Fibroblast of skin of right quadriceps (primary cell): ENCODE results near the gene GCKR.
"Not testable (repeated sequence)": the region's sequence is repeated elsewhere in the genome, so short reads cannot be mapped to it uniquely, and the experiment has no call there.

ENCODE experiments used
- DNase-seq: peaks from one replicate; pipeline ENCODE4 v3.0.0-alpha.2; 2013

Gene GCKR

DNA sequence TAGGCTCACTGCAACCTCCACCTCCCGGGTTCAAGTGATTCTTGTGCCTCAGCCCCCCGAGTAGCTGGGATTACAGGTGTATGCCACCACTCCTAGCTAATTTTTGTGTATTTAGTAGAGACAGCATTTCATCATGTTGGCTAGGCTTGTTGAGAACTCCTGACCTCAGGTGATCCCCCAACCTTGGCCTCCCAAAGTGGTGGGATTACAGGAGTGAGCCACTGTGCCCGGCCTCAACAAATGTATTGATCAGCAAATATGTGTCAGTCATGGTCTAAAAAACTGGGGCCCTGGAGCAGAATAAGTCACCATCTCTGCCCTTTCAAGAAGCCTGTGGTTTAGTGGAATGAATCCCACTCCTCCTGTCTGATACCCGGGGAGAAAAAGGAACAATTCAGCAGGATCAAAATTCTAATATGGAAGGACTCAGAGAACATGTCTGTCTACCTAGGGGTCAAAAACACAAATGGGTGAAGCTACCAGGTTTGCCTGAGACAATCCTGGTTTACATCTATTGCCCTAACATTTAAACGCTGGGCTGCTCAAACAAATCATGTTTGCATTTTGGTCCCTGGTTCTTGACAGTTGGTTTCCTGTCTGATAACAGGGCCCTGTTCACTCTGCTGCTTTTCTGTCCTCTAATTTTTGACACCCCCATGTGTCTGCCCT lies 21.6 kb downstream of the GCKR start:
- no peak for DNase-seq

DNA sequence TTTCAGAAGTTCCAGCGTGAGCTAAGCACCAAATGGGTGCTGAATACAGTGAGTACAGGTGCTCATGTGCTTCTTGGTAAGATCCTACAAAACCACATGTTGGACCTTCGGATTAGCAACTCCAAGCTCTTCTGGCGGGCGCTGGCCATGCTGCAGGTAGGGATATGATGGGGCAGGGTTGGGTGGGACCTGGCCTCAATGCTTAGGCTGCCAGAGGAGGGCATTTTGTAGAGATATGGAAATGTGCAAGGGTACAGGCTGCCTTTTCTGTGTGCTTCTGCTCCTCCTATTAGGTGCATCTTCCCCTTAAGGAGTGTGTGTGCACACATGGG lies 22.1 kb downstream of the GCKR start:
- DNase-seq, result no peak

DNA sequence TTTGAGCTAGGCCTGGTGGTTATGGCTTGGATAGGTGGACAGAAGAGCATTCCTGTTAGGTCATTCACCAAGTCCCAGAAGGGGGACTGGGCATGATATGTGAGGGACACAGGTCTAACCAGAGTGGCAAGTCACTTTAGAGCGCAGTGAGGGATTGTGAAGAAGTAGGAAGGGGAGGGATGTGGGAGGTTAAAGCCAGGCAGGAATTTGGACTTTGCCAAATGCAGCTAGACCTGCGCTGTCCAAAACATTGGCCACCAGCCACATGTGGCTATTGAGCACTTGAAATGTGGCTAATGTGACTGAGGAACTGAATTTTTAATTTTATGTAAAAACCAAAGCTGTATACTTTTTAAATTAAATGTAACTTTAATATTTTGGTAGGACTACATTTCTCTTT lies 23.7 kb downstream of the GCKR start:
- no peak for DNase-seq

DNA sequence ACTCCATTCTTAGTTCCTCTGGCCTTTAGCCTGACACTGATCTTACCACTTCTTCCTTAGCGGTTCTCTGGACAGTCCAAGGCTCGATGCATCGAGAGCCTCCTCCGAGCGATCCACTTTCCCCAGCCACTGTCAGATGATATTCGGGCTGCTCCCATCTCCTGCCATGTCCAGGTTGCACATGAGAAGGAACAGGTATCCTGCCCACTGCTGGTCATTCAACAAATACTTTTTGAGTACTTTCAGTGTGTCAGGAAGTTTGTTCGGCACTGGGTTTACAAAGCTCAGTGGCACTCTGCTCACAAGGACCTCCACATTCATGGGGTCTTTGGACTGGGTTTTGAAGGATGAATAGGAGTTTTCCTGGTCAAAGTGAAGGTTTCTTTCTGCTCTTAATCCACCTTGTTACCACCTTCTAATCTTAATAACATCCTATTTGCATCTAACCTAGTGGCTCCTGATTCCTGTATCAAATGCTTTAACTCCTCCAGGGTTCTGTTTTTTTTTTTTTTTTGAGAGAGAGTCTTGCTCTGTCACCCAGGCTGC lies 25.8 kb downstream of the GCKR start:
- DNase-seq, result no peak

DNA sequence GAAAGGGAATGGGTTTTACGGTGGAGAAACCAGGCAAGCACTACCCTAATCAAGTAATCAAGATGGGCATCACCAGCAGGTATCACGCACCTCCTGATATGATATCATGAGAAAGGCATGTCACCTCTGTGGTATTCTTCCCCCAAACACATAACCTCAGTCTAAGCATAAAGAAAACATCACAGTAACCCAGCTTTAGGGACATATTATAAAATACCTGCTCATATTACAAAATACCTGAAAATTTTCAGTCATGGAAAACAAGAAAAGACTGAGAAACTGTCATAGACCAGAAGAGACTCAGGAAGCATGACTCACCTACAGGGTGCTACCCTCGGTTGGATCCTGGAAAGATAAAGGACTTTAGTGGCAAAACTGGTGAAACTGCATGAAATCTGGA lies 30.5 kb downstream of the GCKR start:
- DNase-seq, result no peak

DNA sequence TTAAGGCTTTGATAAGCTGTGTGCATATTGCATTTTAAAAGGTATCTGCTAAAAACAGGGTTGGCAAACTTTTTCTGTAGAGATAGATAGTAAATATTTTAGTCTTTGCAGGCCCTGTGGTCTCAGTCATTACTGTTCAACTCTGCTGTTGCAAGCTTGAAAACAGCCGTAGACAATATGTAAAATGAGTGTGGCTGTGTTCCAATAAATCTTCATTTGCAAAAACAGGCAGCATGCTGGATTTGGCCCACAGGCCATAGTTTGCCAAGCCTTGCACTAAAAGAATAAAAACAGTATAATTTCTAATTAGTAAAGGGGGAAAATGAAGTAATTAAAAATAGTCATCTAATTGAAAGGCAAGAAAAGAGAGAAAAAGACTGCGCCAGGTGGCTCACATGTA lies 35.3 kb downstream of the GCKR start:
- no peak for DNase-seq

DNA sequence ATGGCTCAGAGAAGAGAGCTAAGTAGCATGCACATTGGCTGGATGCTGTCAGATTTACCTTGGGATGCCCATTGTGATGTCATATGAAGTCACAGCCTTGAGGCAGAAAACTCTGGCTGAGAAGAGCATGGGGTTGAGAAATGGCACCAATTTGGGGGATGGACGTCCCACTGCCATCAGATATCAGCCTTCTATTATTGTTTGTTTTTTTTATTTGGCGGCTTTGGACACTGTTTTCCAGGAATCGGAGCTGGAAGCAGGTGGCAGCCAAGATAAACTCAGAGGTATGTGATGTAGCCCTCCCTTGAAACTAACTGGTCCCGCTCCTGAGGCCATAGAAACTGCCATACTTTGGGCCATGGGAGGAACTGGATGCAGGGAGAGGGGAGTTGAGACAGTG lies 40.6 kb downstream of the GCKR start:
- DNase-seq, result no peak

DNA sequence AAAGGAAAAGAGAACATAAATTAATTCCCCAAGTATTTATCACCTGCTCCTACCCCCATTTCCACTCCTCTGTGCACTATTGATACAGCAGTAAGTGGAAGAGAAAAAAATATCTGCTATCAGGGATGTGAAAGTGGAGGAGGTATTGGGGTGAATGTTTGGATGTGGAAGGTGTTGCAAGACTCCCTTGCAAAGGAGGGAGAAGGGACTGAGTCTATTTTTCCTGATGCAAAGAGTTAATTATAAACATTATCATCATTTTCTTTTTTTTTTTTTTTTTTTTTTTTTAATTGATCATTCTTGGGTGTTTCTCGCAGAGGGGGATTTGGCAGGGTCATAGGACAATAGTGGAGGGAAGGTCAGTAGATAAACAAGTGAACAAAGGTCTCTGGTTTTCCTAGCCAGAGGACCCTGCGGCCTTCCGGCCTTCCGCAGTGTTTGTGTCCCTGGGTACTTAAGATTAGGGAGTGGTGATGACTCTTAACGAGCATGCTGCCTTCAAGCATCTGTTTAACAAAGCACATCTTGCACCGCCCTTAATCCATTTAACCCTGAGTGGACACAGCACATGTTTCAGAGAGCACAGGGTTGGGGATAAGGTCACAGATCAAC lies 42.3 kb downstream of the GCKR start:
- DNase-seq, result not testable (repeated sequence)

DNA sequence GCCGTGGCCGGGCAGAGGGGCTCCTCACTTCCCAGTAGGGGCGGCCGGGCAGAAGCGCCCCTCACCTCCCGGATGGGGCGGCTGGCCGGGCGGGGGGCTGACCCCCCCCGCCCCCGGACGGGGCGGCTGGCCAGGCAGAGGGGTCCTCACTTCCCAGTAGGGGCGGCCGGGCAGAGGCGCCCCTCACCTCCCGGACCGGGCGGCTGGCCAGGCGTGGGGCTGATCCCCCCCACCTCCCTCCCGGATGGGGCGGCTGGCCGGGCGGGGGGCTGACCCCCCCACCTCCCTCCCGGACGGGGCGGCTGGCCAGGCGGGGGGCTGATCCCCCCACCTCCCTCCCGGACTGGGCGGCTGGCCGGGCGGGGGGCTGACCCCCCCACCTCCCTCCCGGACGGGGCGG lies 43.0 kb downstream of the GCKR start:
- DNase-seq, result not testable (repeated sequence)

DNA sequence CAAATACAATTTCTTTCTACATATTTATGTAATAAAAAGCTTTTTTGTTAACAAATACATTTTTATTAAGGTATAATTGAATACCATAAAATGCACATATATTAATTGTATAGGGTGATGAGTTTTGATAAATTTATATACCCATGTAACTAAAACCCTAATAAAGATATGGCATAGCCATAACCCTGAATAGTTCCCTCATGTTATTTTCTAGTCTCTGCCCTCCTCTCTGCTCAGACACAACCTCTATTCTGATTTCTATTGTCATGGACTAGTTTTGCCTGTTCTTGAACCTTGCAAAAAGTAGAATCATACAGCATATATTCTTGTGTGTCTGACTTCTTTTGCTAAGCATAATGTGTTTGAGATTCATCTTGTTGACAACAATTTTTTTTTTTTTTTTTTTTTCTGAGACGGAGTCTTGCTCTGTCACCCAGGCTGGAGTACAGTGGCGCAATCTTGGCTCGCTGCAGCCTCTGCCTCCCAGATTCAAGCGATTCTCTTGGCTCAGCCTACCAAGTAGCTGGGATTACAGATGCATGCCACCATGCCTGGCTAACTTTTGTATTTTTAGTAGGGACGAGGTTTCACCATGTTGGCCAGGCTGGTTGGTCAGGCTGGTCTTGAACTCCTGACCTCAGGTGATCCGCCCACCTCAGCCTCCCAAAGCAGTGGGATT lies 47.6 kb downstream of the GCKR start:
- DNase-seq, result no peak

DNA sequence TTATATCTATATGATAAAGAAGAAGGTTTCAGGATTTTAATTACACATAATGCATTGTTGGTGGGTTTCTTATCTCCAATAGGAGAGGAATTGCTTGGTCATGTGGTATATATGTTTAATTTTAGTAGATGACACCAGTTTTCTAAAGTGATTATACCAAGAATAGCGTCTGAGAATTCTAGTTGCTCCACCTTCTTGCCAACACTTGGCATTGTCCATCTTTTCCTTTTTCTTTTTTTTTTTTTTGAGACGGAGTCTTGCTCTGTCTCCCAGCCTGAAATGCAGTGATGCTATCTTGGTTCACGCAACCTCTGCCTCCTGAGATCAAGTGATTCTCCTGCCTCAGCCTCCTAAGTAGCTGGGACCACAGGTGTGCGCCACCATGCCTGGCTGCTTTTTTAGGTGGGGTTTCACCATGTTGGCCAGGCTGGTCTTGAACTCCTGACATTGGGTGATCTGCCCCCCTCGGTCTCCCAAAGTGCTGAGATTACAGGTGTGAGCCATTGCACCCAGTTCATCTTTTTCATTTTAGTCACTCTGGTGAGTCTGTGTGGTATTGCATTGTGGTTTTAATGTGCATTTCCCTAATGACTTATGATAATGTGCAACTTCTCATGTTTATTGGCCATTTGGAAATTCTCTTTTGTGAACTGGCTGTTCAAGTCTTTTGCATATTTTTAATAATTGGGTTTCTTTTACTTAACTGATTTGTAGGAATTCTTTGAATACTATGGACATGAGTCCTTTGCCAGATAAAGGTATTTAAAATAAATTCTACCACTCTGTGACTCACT lies 48.9 kb downstream of the GCKR start:
- DNase-seq, result peak; percentile 44

DNA sequence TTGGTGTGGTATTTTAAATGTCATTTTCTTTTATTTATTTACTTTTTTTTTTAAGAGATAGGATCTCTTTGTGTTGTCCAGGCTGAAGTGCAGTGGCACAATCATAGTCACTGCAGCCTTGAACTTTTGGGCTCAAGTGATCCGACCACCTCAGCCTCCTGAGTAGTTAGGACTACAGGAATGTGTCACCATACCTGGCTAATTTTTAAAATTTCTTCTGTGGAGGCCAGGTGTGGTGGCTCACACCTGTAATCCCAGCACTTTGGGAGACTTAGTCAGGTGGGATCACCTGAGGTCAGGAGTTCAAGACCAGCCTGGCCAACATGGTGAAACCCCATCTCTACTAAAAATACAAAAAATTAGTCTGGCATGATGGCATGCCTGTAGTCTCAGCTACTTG lies 52.7 kb downstream of the GCKR start:
- no peak for DNase-seq

DNA sequence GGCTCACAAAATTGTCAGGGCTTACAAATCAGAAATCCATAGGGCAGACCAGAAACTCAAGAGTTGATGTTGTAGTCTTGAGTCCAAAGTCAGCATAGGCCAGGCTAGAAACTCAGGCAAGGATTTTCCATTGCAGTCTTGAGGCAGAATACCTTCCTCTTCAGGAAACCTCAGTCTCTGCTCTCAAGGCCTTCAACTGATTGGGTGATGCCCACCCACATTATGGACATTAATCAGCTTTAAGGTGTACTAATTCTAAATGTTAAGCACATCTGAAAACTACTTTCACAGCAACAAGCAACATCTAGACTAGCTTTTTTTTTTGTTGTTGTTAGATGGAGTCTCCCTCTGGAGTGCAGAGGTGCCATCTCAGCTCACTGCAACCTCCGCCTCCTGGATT lies 54.9 kb downstream of the GCKR start:
- DNase-seq, result no peak

DNA sequence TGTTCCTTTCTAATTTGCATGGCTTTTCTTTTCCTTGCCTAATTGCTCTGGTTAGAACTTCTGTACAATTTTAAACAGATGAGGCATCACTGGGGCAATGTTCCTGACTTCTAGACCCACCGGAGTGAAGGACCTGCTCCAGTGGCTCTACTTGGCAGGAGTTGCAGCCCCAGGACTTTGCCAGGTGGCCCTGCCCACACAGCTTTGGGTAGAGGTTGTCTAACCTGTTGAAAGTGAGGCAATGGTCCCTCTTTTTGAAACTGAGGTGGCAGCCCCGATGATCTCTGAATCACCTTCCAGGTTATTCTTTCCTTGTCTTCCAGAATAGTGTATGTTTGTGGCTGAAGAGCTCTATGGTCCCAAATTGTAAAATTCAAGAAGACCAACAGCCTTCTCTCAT lies 56.3 kb downstream of the GCKR start:
- DNase-seq, result no peak

DNA sequence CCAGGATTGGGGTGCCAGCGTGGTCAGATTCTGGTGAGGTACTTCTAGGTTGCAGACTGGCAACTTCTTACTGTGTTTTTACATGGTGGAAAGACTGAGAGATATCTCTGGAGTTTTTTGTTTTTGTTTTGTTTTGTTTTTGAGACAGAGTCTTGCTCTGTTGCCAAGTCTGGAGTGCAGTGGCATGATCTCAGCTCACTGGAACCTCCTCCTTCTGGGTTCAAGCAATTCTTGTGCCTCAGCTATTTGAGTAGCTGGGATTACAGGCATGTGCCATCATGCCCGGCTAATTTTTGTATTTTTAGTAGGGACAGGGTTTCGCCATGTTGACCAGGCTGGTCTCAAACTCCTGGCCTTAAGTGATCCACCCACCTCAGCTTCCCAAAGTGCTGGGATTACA lies 57.8 kb downstream of the GCKR start:
- not testable (repeated sequence) for DNase-seq

DNA sequence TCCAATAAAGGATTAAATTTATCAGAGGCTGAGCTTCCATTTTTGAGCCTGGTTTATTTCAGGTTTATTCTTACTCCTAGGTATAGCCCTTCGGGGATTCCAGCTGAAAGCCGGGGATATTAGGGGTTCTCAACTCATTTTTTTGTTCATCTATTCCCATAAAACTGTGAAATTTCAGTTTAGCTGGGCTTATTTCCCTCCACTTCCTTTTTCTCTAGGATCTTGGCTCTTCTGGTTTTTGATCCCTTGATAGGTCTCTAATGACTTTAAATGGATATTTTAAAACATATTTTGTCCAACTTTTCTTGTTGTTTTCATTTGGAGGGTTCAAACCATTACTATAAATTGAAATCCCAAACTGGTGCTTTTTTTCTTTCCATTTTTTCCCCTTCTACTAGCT lies 62.6 kb downstream of the GCKR start:
- DNase-seq, result no peak

DNA sequence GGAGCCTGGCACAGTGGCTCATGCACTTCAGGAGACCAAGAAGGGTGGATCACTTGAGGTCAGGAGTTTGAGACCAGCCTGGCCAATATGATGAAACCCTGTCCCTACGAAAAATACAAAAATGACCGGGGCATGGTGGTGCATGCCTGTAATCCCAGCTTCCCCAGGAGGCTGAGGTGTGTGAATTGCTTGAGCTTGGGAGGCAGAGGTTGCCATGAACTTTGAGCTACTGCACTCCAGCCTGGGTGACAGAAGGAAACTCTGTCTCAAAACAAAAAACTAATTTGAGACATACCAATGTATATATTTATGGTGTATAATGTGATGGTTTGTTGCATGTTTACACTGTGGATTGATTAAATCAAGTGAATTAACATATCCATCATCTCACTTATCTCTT lies 64.4 kb downstream of the GCKR start:
- no peak for DNase-seq

DNA sequence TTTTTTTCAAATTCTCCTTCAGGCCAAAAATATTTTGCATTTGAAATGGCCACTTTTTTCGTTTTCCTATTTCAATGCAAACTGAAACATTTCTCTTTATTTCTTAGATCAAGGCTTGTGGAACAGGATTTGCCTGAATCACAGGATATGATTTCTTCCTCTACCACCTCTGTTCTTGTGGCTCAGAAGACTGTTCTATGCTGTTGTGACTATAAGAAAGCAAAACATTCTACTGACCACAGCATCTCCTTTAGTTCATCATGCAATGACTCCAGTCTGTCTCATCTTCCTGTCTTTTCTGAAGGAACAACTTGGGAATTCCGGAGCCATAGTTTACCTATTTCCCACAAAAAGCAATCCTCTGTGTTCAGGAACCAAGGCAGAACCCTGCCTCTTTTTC lies 70.0 kb downstream of the GCKR start:
- peak; percentile 72 for DNase-seq

DNA sequence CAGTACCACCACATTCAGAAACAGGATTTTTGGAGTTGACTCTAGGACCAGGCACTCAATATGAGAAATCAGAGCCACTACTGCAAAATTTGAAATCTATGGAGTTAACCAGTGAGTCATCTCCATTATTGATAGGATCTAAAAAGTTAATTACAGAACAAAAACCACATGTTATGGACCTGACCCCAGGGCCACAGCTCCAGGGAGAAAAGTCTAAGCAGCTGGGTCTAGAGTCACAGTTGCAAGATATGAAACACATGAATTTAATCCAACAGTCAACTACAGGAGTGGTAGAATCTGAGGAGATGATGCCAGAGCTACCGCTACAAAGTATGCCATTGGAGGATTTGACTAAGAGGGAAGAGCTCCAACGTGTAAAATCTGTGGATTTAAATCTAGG lies 72.8 kb downstream of the GCKR start:
- peak; percentile 47 for DNase-seq

DNA sequence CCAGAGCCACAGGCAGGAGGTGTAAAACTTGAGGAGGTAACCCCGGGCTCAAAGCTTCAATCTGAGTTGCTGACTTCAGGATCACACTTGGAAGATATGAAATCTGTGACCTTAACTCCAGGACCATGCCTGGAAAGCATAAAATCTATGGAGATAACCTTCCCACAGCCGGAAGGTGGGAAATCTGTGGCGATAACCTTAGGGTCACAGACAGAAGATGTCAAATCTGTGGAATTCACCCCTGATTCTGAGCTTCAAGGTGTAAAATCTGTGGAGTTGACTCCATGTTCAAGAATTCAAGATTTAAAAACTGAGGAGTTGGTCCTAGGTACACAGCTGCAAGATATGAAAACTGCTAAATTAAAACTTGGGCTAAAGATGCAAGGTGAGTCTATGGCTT lies 74.6 kb downstream of the GCKR start:
- DNase-seq, result no peak

DNA sequence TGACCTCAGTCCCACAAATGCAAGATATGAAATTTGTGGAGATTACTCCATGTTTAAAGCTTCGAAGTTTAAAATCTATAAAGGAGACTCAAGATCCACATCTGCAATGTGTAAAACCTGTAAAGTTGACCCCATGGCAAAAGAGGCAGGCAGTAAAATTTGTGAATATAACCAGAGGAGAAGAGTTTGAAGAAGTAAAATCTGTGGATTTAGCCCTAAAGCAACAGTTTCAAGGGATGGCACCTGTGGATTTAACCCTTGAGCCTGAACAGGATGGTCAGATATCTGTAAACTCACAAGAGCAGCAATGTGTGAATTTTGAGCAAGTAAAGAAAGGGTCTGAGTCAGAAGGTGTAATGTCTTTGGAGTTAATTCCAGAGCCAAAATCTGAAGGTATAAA lies 75.0 kb downstream of the GCKR start:
- no peak for DNase-seq

DNA sequence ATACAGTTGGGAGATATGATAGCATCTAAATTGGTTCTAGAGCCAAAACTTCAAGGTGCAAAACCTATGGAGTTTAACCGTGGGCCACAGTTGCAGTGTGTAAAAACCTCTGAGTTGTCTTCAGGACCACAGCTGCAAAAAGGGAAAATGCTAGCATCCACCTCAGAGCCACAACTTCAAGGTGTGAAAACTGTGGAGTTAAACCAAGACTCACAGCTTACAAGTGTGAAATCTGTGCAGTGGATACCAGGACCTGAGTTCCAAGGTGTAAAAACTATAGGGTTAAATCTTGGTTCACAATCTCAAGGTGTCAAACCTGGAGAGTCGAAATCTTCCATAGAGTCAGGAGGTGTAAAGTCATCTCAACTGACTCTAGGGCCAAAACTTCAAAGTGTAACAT lies 75.8 kb downstream of the GCKR start:
- DNase-seq, result no peak

DNA sequence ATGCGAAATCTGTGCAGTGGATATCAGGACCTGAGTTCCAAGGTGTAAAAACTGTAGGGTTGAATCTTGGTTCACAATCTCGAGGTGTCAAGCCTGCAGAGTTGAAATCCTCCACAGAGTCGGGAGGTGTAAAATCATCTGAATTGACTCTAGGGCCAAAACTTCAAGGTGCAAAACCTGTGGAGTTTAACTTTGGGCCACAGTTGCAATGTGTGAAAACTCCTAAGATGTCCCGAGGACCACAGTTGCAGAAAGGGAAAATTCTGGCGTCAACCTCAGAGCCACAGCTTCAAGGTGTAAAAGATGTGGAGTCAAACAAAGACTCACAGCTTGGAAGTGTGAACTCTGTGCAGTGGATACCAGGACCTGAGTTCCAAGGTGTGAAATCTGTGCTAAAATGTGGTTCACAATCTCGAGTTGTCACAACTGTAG lies 76.4 kb downstream of the GCKR start:
- no peak for DNase-seq
